B cell (primary cell): ENCODE data around the gene ANKRD33B.

Experiments
- CTCF ChIP-seq: fragments of 200-600 bp; IDR thresholded peaks from one replicate; pipeline ENCODE4 v1.8.0; 2022; ENCODE audit warnings: antibody characterized with exemption, mild to moderate bottlenecking
- EZH2 ChIP-seq: IDR thresholded peaks from 2 replicates; pipeline ENCODE4 v1.6.1; 2012; ENCODE audit warnings: borderline replicate concordance, low read depth, mild to moderate bottlenecking, moderate library complexity, low read length; ENCODE audit not compliant: insufficient read depth, poor library complexity, severe bottlenecking

GRCh38 chr5:10648806-10649665, 85.2 kb downstream of the ANKRD33B start:
- no peak for TF ChIP-seq CTCF
- TF ChIP-seq EZH2: no peak
